ENCODE data around the gene SERPINB6. TPM values are rescaled to one million over a fixed set of nuclear protein-coding genes. Genes with fewer than 3 reads are reported as not detected.
"Not testable (repeated sequence)": the region's sequence is repeated elsewhere in the genome, so short reads cannot be mapped to it uniquely, and the experiment has no call there.

The SERPINB6 gene
- total and polyA plus RNA-seq, 9 of the 15 experiments (the other 6 are each of a cell fraction or from before 2014, with no cell fraction given) = 86.6 to 211 (median 143) TPM

GRCh38 chr6:2909051-2909606 lies 62.2 kb downstream of the SERPINB6 start:
- H3K79me2 ChIP-seq (ENCODE audit: control insufficient read depth, insufficient read depth, low read length); CTCF ChIA-PET (ENCODE audit: low intra/inter-chr PET ratio); DNase-seq (ENCODE audit: extremely low read depth in 1 of 4, low spot score in 3 of 4); H4K20me1 ChIP-seq (replicated peaks; ENCODE audit: control insufficient read depth, insufficient read depth, low read length); H3K9ac ChIP-seq (ENCODE audit: insufficient read depth in 1 of 2, low read depth in 2 of 2, low read length in 2 of 2); H3K27ac ChIP-seq (ENCODE audit: extremely low read depth, low read depth, low read length); H3K4me1 ChIP-seq (replicated peaks in 1 of 2; ENCODE audit: control insufficient read depth in 2 of 2, insufficient read depth in 2 of 2, low read length in 2 of 2); H3K9me1 ChIP-seq (ENCODE audit: control insufficient read depth, insufficient read depth, low read length); H3K4me2 ChIP-seq (ENCODE audit: insufficient read depth, low read length); H3K9me3 ChIP-seq (replicated peaks; ENCODE audit: control insufficient read depth, insufficient read depth, low read depth, low read length); intact Hi-C loops (cut with micrococcal nuclease); BruUV-seq (replicated peaks); H3K4me3 ChIP-seq; H3K36me3 ChIP-seq (ENCODE audit: control insufficient read depth, insufficient read depth, low read length); FAIRE-seq; in situ Hi-C loops (cut with MboI); ATAC-seq; H3K27me3 ChIP-seq (ENCODE audit: control insufficient read depth in 2 of 2, insufficient read depth in 2 of 2, low read length in 2 of 2); POLR2A ChIA-PET; H2AFZ ChIP-seq (ENCODE audit: low read depth, low read length): not testable (repeated sequence)
- WGBS (ENCODE audit: insufficient coverage, low coverage, missing lambda C conversion rate) = 70% methylated on average over 13 of the region's 16 CpGs

GRCh38 chr6:2908516-2908915 lies 62.9 kb downstream of the SERPINB6 start:
- H3K9ac ChIP-seq (ENCODE audit: insufficient read depth in 1 of 2, low read depth in 2 of 2, low read length in 2 of 2); H3K27ac ChIP-seq (ENCODE audit: extremely low read depth, low read depth, low read length); CTCF ChIA-PET (ENCODE audit: low intra/inter-chr PET ratio); intact Hi-C loops (cut with micrococcal nuclease); H3K79me2 ChIP-seq (ENCODE audit: control insufficient read depth, insufficient read depth, low read length); H3K27me3 ChIP-seq (ENCODE audit: control insufficient read depth in 2 of 2, insufficient read depth in 2 of 2, low read length in 2 of 2); H3K36me3 ChIP-seq (ENCODE audit: control insufficient read depth, insufficient read depth, low read length); H3K4me2 ChIP-seq (ENCODE audit: insufficient read depth, low read length); H3K4me3 ChIP-seq; H4K20me1 ChIP-seq (replicated peaks; ENCODE audit: control insufficient read depth, insufficient read depth, low read length); FAIRE-seq; H3K4me1 ChIP-seq (replicated peaks in 1 of 2; ENCODE audit: control insufficient read depth in 2 of 2, insufficient read depth in 2 of 2, low read length in 2 of 2); H3K9me3 ChIP-seq (replicated peaks; ENCODE audit: control insufficient read depth, insufficient read depth, low read depth, low read length); in situ Hi-C loops (cut with MboI); H3K9me1 ChIP-seq (ENCODE audit: control insufficient read depth, insufficient read depth, low read length); POLR2A ChIA-PET; BruUV-seq (replicated peaks): not testable (repeated sequence)
- peak; percentile 18; the same call in 1 of the 3 replicates for ATAC-seq
- H2AFZ ChIP-seq (ENCODE audit: low read depth, low read length) = 0 out of 2 replicates have a peak overlapping the region, but pooled peaks have one; percentile 32
- 11% methylated on average over 3 of the region's 3 CpGs for WGBS (ENCODE audit: insufficient coverage, low coverage, missing lambda C conversion rate)
- TF ChIP-seq MNT (conservative IDR thresholded peaks at IDR 0.05) (peak in 1 of 2 experiments; percentile 50; a peak in 1 of 4 replicates), ZNF316 (IDR thresholded peaks at IDR 0.05) (peak; percentile 18; the same call in 1 of the 2 replicates), HDAC2 (IDR thresholded peaks at IDR 0.05) (peak; percentile 54; the same call in 1 of the 2 replicates), SOX6 (IDR thresholded peaks at IDR 0.05) (peak; percentile 44; the same call in 1 of the 2 replicates), ATF7 (IDR thresholded peaks at IDR 0.05) (0 out of 2 replicates have a peak, but pooled peaks have one; percentile 20), NR2C1 (IDR thresholded peaks at IDR 0.05) (0 out of 2 replicates have a peak, but pooled peaks have one; percentile 32), NR2C1 (tag; IDR thresholded peaks at IDR 0.05) (0 out of 2 replicates have a peak, but pooled peaks have one; percentile 31), NFIC (IDR thresholded peaks at IDR 0.05) (peak; percentile 86), C11orf30 (IDR thresholded peaks at IDR 0.05; ENCODE audit: low read depth) (peak; percentile 12; the same call in 1 of the 2 replicates), KDM1A (IDR thresholded peaks at IDR 0.05) (peak in 1 of 2 experiments; percentile 12; a peak in 1 of 4 replicates), ZEB2 (IDR thresholded peaks at IDR 0.05) (peak; percentile 79; the same call in 1 of the 2 replicates), DPF2 (IDR thresholded peaks at IDR 0.05) (0 out of 2 replicates have a peak, but pooled peaks have one; percentile 47), SMARCA4 (IDR thresholded peaks at IDR 0.05) (peak; percentile 44; the same call in 1 of the 2 replicates), RCOR1 (IDR thresholded peaks at IDR 0.05; ENCODE audit: borderline replicate concordance in 1 of 2, low read depth in 2 of 2, low read length in 2 of 2) (peak in 1 of 2 experiments; percentile 25; a peak in 1 of 4 replicates), ARID1B (IDR thresholded peaks at IDR 0.05) (0 out of 2 replicates have a peak, but pooled peaks have one; percentile 8), CTBP1 (IDR thresholded peaks at IDR 0.05; ENCODE audit: borderline replicate concordance) (peak; percentile 86), HDAC1 (IDR thresholded peaks at IDR 0.05) (0 out of 4 replicates have a peak, but pooled peaks of 1 of the 2 experiments have one; percentile 40)
- DNase-seq (ENCODE audit: extremely low read depth in 1 of 4, low spot score in 3 of 4) = peak in 1 of 4 experiments; percentile 44

Measured in K562 (cell line).